NT2/D1 (cell line): ENCODE measurements around the gene CROCC2.

Experiments used
- DNase-seq: peaks from one replicate; pipeline ENCODE4 v3.0.0-alpha.2; 2011; ENCODE audit warnings: low read depth, low spot score
- H3K27me3 ChIP-seq: 2 replicates; pipeline ENCODE4 v1.6.0; 2011; ENCODE audit warnings: mild to moderate bottlenecking; ENCODE audit not compliant: insufficient read length, insufficient read depth
- H3K36me3 ChIP-seq: 2 replicates; pipeline ENCODE4 v1.6.1; 2011; ENCODE audit warnings: mild to moderate bottlenecking, low read length, mixed read lengths; ENCODE audit not compliant: insufficient read depth, insufficient read length
- H3K4me1 ChIP-seq: 2 replicates; pipeline ENCODE4 v1.5.1; 2011; ENCODE audit not compliant: insufficient read depth, insufficient read length
- H3K4me3 ChIP-seq: 2 replicates; pipeline ENCODE4 v1.5.1; 2011; ENCODE audit warnings: low read depth; ENCODE audit not compliant: insufficient read length
- H3K9ac ChIP-seq: 2 replicates; pipeline ENCODE4 v1.6.0; 2011; ENCODE audit warnings: low read depth; ENCODE audit not compliant: insufficient read length
- H3K9me3 ChIP-seq: 2 replicates; pipeline ENCODE4 v1.5.1; 2011; ENCODE audit warnings: mild to moderate bottlenecking, low read length; ENCODE audit not compliant: insufficient read depth
- SUZ12 ChIP-seq: IDR thresholded peaks from 2 replicates; pipeline ENCODE4 v1.6.1; 2011; ENCODE audit not compliant: insufficient read length, insufficient read depth; ENCODE audit errors: extremely low read depth
- YY1 ChIP-seq: IDR thresholded peaks from 2 replicates; pipeline ENCODE4 v1.6.1; 2011; ENCODE audit not compliant: insufficient read length, insufficient read depth
- ZNF274 ChIP-seq: IDR thresholded peaks from 2 replicates; pipeline ENCODE4 v1.6.1; 2011; ENCODE audit warnings: mild to moderate bottlenecking, low read depth, low read length

The CROCC2 gene

DNA sequence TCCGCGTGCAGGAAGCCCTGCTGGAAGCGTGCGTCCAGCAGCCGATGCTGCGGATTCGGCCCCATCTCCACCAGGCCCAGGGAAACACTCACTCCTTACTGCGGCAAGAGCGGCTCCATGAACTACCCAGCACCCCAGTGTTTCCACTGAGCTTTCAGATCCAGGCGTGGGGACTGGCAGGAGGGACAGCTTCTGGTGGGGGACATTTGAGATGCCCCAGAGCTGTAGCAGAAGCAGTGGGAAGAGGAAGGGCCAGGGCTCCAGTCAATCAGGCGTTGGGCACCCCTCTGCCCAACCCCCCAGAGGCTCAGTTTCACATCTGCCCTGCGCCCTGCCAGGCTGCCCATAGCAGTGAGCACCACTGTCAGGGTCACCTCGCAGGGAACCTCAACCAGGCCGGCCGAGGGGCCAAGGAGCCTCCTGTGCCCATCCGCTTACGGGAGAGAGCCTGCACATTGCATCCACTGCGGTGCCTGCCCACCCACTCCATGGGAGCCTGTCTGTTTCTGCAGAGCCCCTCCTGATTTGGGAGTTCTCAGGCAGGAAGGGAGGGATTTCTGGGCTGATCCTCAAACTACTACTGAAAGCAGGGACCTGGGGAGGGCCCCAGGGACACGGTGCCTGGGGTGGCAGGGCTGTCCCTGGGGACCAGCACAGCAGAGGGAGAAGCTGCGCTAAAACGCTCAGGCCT lies 32.9 kb upstream of the CROCC2 start:
- no peak for DNase-seq
- no peaks in the 10 kb centered on the region for H3K9me3 ChIP-seq
- peaks cover 8% of the 10 kb centered on the region for H3K4me1 ChIP-seq
- H3K9ac ChIP-seq, result no peak overlapping the region
- H3K36me3 ChIP-seq, result no peaks in the 10 kb centered on the region
- no peak overlapping the region for H3K4me3 ChIP-seq
- peaks cover 7% of the 10 kb centered on the region for H3K27me3 ChIP-seq
- TF ChIP-seq SUZ12 (no peak), ZNF274 (no peak), YY1 (no peak)

DNA sequence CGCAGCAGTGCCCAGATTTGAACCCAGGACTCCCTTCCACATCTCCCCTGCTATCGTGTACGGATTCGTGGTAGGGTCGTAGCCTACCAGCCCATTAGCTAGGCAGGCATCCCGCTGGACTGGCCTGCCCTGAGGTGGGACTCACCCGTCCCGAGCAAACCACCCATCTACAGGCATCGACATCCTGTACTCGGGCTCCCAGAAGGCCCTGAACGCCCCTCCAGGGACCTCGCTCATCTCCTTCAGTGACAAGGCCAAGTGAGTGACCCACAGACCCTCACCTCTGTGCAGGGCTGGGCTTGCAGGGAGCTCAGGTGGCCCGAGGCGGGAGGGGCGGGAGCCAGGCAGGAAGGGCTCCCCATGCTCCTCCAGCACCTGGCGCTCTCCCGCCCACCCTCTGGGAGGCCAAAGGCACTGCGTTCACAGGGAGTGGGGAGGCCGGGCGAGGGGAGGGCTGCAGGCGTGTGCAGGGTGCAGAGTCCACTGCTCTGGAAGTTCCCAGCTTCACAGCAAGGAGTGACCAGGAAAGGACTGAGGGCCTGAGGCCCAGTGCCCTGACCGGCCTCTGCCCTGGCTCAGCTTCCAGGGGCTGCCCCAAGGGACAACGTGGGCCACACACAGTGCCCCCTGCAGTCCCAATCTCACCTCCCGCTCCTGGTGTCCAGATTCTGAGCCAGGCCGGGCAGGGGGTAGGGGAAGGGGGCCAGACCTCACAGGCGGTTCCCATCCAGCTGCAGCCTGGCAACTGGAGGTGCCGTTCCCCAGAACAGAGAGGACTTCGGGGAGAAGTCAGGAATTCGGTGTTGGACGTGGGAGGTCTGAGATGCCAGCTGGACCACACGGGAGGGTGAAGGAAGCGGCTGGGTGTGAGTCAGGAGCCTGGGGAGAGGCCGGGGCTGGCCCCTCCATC lies 32.1 kb upstream of the CROCC2 start:
- Histone ChIP-seq H3K9me3 (no peaks in the 10 kb centered on the region), H3K9ac (no peak overlapping the region), H3K4me3 (no peak overlapping the region), H3K36me3 (no peaks in the 10 kb centered on the region), H3K27me3 (peaks cover 7% of the 10 kb centered on the region), H3K4me1 (peaks cover 4% of the 10 kb centered on the region)
- no peak for DNase-seq
- TF ChIP-seq ZNF274 (no peak), SUZ12 (no peak), YY1 (no peak)

- DNase-seq, result no peak
- Histone ChIP-seq H3K36me3 (no peaks in the 10 kb centered on the region), H3K27me3 (peaks cover 7% of the 10 kb centered on the region), H3K4me3 (no peak overlapping the region), H3K4me1 (peaks cover 4% of the 10 kb centered on the region), H3K9me3 (no peaks in the 10 kb centered on the region), H3K9ac (no peak overlapping the region)
- TF ChIP-seq ZNF274, result no peak
- no peak for TF ChIP-seq YY1
- no peak for TF ChIP-seq SUZ12
Observed at GRCh38 chr2:240874715-240875227, 31.4 kb upstream of the CROCC2 start.

DNA sequence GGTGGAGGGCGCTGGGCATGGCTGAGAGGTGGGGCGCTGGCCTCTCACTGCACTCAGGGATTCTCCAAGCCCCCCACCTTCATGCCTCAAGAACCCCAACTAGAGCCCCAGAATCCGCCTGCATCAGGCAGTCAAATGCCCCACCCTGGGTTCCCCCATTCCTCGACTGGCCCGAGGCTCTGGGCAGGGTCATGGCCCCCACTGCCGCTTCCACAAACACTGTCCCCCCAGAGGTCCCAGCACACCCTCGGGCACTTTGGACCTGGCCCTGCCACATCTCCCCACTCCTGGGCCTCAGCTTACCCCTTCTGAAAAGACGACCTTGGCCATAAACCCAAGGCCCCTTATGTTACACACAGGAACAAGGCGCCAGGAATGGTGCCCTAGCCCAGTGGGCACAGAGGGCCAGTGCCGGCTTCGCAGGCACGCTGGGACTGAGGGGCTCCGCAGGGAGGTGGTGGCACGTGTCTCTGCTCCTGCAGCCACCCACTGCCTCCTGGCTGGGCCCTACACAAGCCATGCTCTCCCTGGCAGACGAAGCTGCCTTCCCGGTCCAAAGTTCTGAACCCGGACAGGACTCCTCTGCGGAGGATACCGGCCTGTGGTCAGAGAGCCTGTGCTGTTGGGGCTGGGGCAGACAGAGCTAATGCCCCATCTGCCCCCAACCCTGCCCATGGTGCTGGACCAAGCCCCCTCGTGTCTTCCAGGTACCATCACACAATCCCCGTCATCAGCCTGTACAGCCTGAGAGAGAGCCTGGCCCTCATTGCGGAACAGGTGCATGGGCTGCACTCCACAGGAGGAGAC lies 30.7 kb upstream of the CROCC2 start:
- H3K36me3 ChIP-seq, result no peaks in the 10 kb centered on the region
- peaks cover 4% of the 10 kb centered on the region for H3K4me1 ChIP-seq
- TF ChIP-seq ZNF274 (no peak), SUZ12 (no peak)
- H3K9me3 ChIP-seq, result no peaks in the 10 kb centered on the region
- DNase-seq, result no peak
- no peak overlapping the region for H3K4me3 ChIP-seq
- H3K27me3 ChIP-seq, result peaks cover 7% of the 10 kb centered on the region
- H3K9ac ChIP-seq, result no peak overlapping the region

GRCh38 chr2:240876035-240876474 lies 30.1 kb upstream of the CROCC2 start:
- Histone ChIP-seq H3K9ac (no peak overlapping the region), H3K4me3 (no peak overlapping the region), H3K36me3 (no peaks in the 10 kb centered on the region), H3K9me3 (no peaks in the 10 kb centered on the region), H3K27me3 (peaks cover 7% of the 10 kb centered on the region), H3K4me1 (peaks cover 4% of the 10 kb centered on the region)
- TF ChIP-seq ZNF274, result no peak
- DNase-seq, result no peak

DNA sequence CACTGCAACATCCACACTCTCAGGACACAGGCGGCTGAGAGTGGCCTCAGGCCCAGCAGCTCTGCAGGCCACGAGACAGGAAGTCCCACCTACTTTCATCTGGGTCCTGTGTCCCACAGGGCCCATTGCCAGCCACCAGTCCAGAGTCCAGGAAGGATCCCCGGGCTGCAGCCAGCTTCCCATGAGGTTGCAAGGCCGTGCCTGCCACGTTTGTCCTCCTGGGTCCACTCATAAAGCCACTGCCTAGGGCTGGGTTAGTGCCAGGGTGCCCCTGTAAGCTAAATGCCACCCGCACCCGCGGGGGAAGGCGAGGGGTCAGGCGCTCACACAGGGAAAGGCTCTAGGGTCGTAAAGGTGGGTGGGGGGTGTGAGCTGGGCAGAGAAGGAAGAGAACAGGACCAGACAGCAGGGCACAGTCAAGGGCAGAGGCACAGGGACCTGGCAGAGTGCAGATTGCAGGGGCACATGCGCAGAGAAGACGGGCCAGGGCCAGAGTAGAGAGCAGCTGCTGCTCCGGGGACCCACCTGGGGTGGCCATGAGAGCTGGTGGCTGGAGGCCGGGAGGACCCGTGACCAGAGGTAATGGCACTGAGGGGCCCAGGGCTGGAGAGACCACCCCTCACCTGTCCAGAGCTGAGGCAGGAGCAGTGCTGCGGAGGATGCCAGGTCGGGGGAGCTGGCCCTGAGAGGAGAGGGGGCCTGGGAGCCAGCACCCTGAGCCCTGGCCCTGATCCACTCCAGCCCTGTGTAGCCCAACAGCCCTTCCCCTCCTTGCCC lies 29.5 kb upstream of the CROCC2 start:
- H3K9me3 ChIP-seq, result no peaks in the 10 kb centered on the region
- H3K4me1 ChIP-seq, result peaks cover 4% of the 10 kb centered on the region
- H3K27me3 ChIP-seq, result peaks cover 7% of the 10 kb centered on the region
- H3K9ac ChIP-seq, result no peak overlapping the region
- no peak overlapping the region for H3K4me3 ChIP-seq
- no peaks in the 10 kb centered on the region for H3K36me3 ChIP-seq
- no peak for TF ChIP-seq ZNF274
- no peak for TF ChIP-seq YY1
- no peak for TF ChIP-seq SUZ12
- no peak for DNase-seq
